Measurements from ENCODE around the gene ANKRD24.
"Not testable (repeated sequence)": the region's sequence is repeated elsewhere in the genome, so short reads cannot be mapped to it uniquely, and the experiment has no call there.

The ANKRD24 gene

GRCh38 chr19:4233282-4233853 lies 50.9 kb downstream of the ANKRD24 start:
- peak; percentile 52 to 67 for DNase-seq

- no peak for DNase-seq
Measured at GRCh38 chr19:4234142-4234861, 51.8 kb downstream of the ANKRD24 start.

- no peak for DNase-seq
Measured at GRCh38 chr19:4234862-4235201, 52.3 kb downstream of the ANKRD24 start.

GRCh38 chr19:4237510-4237909 lies 55.0 kb downstream of the ANKRD24 start:
- not testable (repeated sequence) for DNase-seq

GRCh38 chr19:4238831-4239230 lies 56.3 kb downstream of the ANKRD24 start:
- DNase-seq = no peak

GRCh38 chr19:4241824-4242430 lies 59.4 kb downstream of the ANKRD24 start:
- no peak for DNase-seq

GRCh38 chr19:4245938-4246337 lies 63.4 kb downstream of the ANKRD24 start:
- not testable (repeated sequence) for DNase-seq

- peak; percentile 95 to 99 for DNase-seq
Measured at GRCh38 chr19:4246767-4247593, 64.5 kb downstream of the ANKRD24 start, which contains the start of gene YJU2. YJU2 (plus strand) TSS chr19:4247080; CDS start chr19:4247147, 67 bp downstream.

GRCh38 chr19:4256563-4256962 lies 74.1 kb downstream of the ANKRD24 start:
- DNase-seq = no peak

GRCh38 chr19:4257025-4257424 lies 74.5 kb downstream of the ANKRD24 start:
- DNase-seq = no peak

- no peak for DNase-seq
Measured at GRCh38 chr19:4258181-4258580, 75.7 kb downstream of the ANKRD24 start.

- no peak for DNase-seq
Measured at GRCh38 chr19:4260613-4261191, 78.2 kb downstream of the ANKRD24 start.

GRCh38 chr19:4264812-4265211 lies 82.3 kb downstream of the ANKRD24 start:
- DNase-seq = no peak

GRCh38 chr19:4266253-4267000 lies 83.9 kb downstream of the ANKRD24 start:
- DNase-seq = no peak

GRCh38 chr19:4267101-4267900 lies 84.8 kb downstream of the ANKRD24 start:
- peak; percentile 48 to 63 for DNase-seq

- DNase-seq = no peak
Measured at GRCh38 chr19:4267901-4268815, 85.7 kb downstream of the ANKRD24 start.

GRCh38 chr19:4268816-4269430 lies 86.4 kb downstream of the ANKRD24 start:
- DNase-seq = no peak

GRCh38 chr19:4272894-4273293 lies 90.4 kb downstream of the ANKRD24 start:
- no peak for DNase-seq

GRCh38 chr19:4274321-4274686 lies 91.8 kb downstream of the ANKRD24 start:
- not testable (repeated sequence) for DNase-seq

All from stimulated activated CD4-positive, alpha-beta T cell treated with anti-CD3 and anti-CD28 coated beads, Interleukin-4, amount 100 ng/mL, for 4 hours (primary cell).